ENCODE results near the gene AGBL2.
"Not testable (repeated sequence)": the region's sequence is repeated elsewhere in the genome, so short reads cannot be mapped to it uniquely, and the experiment has no call there.

AGBL2 gene

GRCh38 chr11:47688111-47688510 is 27.1 kb downstream of the AGBL2 start:
- no peak for DNase-seq

DNA sequence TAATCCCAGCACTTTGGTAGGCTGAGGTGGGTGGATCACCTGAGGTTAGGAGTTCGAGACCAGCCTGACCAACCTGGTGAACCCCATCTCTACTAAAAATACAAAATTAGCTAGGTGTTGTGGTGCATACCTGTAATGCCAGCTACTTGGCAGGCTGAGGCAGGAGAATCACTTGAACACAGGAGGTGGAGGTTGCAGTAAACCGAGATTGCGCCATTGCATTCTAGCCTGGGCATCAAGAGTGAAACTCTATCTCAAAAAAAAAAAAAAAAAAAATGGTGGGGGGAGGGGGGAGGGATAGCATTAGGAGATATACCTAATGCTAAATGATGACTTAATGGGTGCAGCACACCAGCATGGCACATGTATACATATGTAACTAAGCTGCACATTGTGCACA is 28.5 kb downstream of the AGBL2 start:
- not testable (repeated sequence) for DNase-seq

DNA sequence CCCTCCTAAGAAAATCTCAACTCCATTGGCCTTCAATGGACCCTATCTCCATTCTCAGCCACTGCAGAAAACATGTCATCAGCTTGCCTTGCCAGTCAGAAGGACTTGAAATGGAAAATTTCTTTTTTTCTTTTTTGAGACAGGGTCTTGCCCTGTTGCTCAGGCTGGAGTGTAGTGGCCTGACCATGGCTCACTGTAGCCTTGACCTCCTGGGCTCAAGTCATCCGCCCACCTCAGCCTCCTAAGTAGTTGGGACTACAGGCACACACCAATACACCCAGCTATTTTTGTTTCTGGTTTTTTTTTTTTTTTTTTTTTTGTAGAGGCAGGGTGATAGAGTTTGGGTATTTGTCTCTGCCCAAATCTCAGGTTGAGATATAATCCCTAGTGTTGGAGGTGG is 29.0 kb downstream of the AGBL2 start:
- DNase-seq, result no peak

DNA sequence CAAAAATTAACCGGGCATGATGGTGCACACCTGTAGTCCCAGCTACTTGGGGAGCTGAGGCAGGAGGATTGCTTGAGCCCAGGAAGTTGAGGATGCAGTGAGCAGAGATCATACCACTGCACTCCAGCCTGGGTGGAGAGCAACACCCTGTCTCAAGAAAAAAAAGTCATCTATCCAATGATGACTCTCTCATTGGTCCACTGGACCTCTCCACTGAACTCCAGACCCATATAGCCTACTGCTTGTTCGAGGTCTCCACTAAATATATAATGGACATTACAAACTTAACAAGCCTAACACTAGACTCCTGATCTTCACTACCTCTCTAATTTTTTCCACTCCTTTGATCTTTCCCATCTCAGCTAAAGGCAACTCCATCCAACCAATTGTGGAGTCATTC is 39.3 kb downstream of the AGBL2 start:
- no peak for DNase-seq

GRCh38 chr11:47672283-47672730 is 42.9 kb downstream of the AGBL2 start:
- no peak for DNase-seq

DNA sequence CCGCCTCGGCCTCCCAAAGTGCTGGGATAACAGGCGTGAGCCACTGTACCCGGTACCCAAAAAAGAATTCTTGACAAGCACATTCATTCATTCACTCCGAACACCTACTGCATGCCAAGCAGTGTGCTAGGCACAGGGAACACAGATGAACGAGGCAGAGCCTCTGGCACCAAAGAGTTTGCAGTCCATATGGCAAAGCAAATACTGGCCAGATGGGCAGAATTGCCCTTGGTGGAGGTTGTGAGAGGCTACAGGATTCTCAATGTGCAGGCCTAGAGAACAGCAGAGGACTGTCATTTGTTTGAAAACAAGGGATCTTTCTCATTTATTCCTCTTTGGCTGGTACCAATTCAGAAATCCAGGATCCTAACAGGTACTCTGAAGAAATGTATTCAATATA is 45.3 kb downstream of the AGBL2 start:
- DNase-seq, result no peak

DNA sequence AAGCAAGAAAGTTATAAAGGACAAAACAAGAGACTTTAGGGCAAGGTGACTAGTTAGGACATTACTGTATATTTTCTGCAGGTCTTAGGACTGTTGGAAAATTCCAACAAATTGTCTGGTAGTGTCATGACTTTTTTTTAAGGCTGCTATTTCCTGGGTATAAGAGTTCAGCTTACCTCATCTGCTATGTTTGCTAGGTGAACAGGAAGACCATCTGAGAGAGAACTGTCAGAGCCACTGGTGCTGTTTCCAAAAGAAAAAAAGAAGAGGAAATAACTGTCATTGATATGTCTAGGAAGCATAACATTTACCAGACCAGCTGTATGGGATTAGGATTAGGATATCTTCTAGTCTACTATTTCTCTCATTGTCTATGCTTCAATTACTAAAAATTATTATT is 46.5 kb downstream of the AGBL2 start:
- DNase-seq, result no peak

- no peak for DNase-seq
These were observed 47.6 kb downstream of the AGBL2 start for GRCh38 chr11:47667555-47667954.

DNA sequence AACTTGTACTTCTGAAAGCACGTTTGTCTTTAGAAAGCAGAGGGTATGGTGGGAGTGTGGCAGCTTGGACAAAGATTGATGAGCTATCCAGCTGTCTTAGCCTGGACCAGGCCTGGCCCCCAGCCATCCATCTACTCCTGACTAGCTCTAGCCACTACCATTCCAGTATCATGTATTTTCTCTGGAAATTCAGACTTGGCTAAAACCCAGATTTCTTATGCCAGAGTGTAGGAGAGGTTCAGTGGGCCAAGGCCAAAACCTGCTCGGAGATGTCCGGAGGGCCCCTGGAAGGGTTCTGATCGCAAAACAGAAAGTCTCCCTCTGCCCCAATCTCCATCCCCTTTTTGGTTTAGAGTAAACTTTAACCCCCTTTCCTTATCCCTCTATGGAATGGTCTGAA is 48.0 kb downstream of the AGBL2 start:
- no peak for DNase-seq

GRCh38 chr11:47664936-47665335 is 50.2 kb downstream of the AGBL2 start:
- not testable (repeated sequence) for DNase-seq

DNA sequence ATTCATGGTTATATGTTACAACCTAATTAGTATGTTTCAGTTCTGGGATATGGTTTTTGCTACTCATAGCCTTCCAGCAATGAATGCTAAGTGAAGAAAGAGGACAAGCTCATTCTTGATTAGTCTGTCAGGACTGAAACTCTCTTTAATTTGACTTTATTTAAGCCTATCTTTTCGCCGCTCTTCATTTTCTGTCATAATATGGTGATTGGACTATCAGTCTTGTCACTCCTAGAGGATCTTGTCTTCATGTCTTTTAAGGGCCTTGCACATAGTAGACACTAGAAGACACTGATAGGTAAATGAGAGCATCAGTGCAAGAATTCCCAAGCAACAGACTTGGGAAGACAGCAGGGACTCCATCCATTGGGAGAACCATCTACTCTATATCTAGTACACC is 53.9 kb downstream of the AGBL2 start:
- DNase-seq, result no peak

- no peak for DNase-seq
These were observed 55.9 kb downstream of the AGBL2 start for GRCh38 chr11:47659276-47659675.

DNA sequence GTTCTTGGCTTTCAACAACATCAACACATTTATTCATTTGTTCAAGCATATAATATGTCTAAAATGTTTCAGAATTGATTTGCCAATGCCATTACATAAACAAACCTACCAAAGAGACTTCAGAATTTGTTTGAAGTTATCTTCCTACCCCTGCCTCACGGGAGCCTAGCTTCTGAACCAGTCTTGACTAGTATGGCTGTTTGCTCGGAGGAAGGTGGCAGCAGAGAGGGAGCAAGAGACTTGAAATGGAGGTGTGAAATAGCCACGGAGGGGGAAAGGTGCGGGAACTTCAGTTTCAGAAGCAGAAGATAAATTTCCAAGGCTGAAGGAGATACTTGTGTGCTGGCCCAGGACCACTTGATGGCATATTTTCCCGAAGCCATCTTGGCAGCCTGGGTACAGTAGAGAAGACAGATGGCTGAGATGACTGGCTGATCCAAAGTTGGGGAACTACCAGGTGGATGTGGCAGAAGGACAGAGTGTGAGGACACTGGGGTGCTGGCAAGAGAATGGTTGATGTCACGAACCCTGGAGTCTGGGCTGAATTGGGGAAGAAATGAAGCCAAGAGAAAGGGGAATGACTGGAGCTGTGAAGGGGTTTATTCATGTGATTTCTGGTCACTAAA is 58.8 kb downstream of the AGBL2 start:
- no peak for DNase-seq

- DNase-seq, result no peak
These were observed 63.2 kb downstream of the AGBL2 start for GRCh38 chr11:47651818-47652469.

- no peak for DNase-seq
These were observed 65.9 kb downstream of the AGBL2 start for GRCh38 chr11:47649276-47649675.

DNA sequence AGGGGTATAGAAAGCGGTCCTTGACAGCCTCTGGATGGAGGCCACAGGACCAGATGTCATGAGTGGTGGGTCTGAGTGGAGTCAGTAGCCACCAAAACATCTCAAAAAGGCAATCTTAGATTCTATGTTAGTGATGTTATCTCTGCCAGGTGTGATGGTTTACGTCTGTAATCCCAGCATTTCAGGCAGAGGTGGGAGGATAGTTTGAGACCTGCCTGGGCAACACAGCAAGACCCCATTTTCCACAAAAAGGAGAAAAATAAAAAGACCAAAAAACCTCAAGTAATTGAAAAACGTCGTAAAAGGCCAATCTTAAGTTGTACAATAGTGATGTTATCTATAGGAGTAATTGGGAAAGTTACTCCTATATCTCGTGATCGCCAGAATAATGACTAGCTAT is 69.2 kb downstream of the AGBL2 start:
- DNase-seq, result no peak

DNA sequence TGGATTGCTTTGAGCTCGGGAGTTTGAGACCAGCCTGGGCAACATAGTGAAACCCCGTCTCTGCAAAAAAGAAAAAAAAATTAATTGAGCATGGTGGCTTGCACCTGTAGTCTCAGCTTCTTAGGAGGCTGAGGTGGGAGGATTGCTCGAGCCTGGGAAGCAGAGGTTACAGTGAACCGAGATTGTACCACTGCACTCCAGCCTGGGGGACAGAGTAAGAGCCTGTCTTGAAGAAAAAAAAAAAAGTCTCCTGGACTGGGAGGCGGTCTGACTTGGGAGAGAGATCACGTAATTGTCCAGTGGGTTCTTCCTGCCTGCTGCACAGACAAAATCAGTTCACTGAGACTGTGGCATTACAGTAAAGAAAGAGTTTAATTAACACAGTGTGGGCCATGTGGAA is 69.7 kb downstream of the AGBL2 start:
- no peak for DNase-seq

DNA sequence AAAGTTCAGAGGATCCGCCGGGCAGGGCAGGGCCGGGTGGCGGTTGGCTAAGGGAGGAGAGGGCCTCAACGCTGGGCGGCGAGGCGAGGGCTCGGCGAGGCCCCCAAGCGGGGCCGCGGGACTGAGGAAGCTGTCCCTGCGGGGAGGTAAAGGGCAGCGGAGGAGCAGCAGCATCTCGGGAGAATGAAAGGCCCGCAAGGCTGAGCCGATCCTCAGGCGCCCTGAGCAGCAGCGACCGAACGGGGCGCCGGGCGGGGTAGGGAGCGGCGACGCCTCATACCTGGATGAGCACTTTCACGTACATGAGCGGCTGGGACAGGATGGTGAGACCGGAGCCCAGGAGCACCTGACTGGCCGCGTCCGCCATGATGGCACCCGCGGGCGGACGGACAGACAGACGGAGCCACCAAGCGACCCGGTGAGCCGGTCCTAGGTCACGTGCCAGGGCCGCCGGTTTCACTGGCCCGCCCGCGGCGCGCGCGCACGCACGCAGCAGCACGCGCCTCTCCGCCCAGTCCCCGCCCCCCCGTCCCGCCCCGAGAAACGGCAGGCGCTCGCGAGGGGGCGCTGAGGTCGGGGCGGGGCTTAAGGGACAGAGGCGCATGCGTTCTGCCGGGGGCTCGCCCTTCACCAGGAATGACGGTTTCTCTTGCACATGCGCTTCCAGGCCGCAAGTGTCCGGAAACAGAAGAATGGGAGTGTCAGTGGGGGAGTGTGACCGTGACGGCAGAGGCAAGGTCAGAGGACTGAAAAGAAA is 72.9 kb downstream of the AGBL2 start, which contains the start of gene MTCH2:
Gene MTCH2, minus strand, starts transcription at position 461 of the 757 bp plus-strand sequence. Its CDS starts 94 bp downstream, at position 367.
- DNase-seq, result peak; percentile 97

- DNase-seq, result no peak
These were observed 73.5 kb downstream of the AGBL2 start for GRCh38 chr11:47641600-47642098.

- DNase-seq, result not testable (repeated sequence)
These were observed 74.7 kb downstream of the AGBL2 start for GRCh38 chr11:47640506-47640905.

- not testable (repeated sequence) for DNase-seq
These were observed 78.8 kb downstream of the AGBL2 start for GRCh38 chr11:47636331-47636730.

DNA sequence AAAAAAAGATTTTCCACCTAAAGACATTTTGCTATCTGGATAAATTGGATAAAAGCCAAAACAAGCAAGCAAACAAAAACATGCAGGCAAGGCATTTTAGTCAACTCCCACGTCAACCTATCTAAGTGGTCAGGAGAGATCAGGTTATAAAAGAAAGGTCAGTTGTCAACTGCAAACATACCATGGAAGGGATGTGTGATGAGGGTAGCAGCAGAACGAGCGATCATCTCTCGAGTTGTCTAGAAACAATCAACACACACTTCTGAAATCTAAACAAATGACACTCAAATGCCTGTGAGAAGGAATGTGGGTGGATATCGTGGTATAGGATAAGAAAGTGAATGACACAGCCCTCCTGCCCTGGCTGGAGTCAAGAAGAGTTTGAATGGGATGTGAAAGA is 83.7 kb downstream of the AGBL2 start:
- DNase-seq, result no peak

DNA sequence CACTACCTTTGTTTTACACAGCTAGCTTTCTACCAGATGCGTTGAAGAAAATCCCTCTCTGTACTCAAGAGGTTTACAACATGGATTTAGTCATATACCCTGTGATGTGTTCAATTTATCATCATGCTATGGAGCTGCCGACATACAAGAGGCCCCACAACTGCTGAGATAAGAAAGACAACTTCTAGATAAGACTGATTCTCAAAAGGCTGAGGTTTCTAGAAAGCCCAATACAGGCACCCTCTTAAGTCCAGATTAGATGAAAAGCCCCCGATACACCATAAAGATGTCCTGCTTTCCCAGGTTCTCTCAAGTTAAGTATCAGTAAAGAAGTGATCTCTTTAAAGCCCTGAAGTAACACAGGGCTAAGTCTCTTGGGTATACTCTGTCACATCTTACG is 87.1 kb downstream of the AGBL2 start:
- no peak for DNase-seq

GRCh38 chr11:47626234-47626633 is 88.9 kb downstream of the AGBL2 start:
- DNase-seq, result no peak
